WTC11 (cell line): Measurements from ENCODE around the gene TSPAN18. TPM values are rescaled to one million over a fixed set of nuclear protein-coding genes. Genes with fewer than 3 reads are reported as not detected.

ENCODE experiments used
- ATAC-seq: fragments of 200-7000 bp; cut with Tn5 transposase; 2 replicates; pipeline ENCODE4 v1.10.0; 2021; ENCODE audit warnings: mild to moderate bottlenecking, moderate library complexity
- CTCF ChIA-PET: fragments of 300-600 bp; sonication (Branson Sonifier 250); formaldehyde crosslinking; loops from one replicate; lab custom pipeline; 2021; ENCODE audit warnings: antibody characterized with exemption; lab: Charles Lee
- POLR2A ChIA-PET: fragments of 350-600 bp; sonication (Branson Sonifier 250); formaldehyde crosslinking; loops from one replicate; lab custom pipeline; 2021; ENCODE audit warnings: antibody characterized with exemption; lab: Charles Lee
- DNase-seq: peaks from one replicate; pipeline ENCODE4 v3.0.0; 2021; ENCODE audit warnings: low spot score
- H3K27ac Mint-ChIP-seq: 2 replicates; pipeline ENCODE4 v1.8.0; 2021; ENCODE audit warnings: mixed read lengths
- H3K27me3 Mint-ChIP-seq: 2 replicates; pipeline ENCODE4 v1.8.0; 2021; ENCODE audit warnings: low read depth, mild to moderate bottlenecking, moderate library complexity, mixed read lengths
- H3K36me3 Mint-ChIP-seq: 2 replicates; pipeline ENCODE4 v1.8.0; 2021; ENCODE audit warnings: mixed read lengths
- H3K4me1 Mint-ChIP-seq: 2 replicates; pipeline ENCODE4 v1.8.0; 2022; ENCODE audit warnings: mixed read lengths
- H3K4me3 Mint-ChIP-seq: 2 replicates; pipeline ENCODE4 v1.8.0; 2021; ENCODE audit warnings: mild to moderate bottlenecking, moderate library complexity, mixed read lengths
- H3K9me3 Mint-ChIP-seq: 2 replicates; pipeline ENCODE4 v1.8.0; 2021; ENCODE audit warnings: mixed read lengths
- CREM ChIP-seq: sonication (generic); formaldehyde crosslinking; IDR thresholded peaks from 2 replicates; pipeline ENCODE4 v1.8.1; 2022; ENCODE audit warnings: mild to moderate bottlenecking, missing genetic modification reagents, moderate library complexity
- CTCF ChIP-seq: fragments of 200-600 bp; IDR thresholded peaks from 2 replicates; pipeline ENCODE4 v1.8.0; 2022; ENCODE audit warnings: antibody characterized with exemption
- E2F1 ChIP-seq: sonication (generic); formaldehyde crosslinking; IDR thresholded peaks from 2 replicates; pipeline ENCODE4 v1.8.0; 2022; ENCODE audit warnings: mild to moderate bottlenecking, missing genetic modification reagents
- ELF4 ChIP-seq: sonication (generic); formaldehyde crosslinking; IDR thresholded peaks from 2 replicates; pipeline ENCODE4 v1.8.1; 2022; ENCODE audit warnings: low read depth, mild to moderate bottlenecking, moderate library complexity, missing genetic modification reagents
- GABPB1 ChIP-seq: sonication (generic); formaldehyde crosslinking; IDR thresholded peaks from 2 replicates; pipeline ENCODE4 v1.8.1; 2023; ENCODE audit warnings: mild to moderate bottlenecking, missing genetic modification reagents
- GRHL2 ChIP-seq: fragments of 250-450 bp; sonication (Bioruptor Pico); IDR thresholded peaks from 2 replicates; pipeline ENCODE4 v1.8.0; 2022; ENCODE audit warnings: mild to moderate bottlenecking, moderate library complexity; ENCODE audit not compliant: insufficient replicate concordance, severe bottlenecking
- HMGXB4 ChIP-seq: sonication (generic); formaldehyde crosslinking; IDR thresholded peaks from 2 replicates; pipeline ENCODE4 v1.8.1; 2023; ENCODE audit warnings: mild to moderate bottlenecking, moderate library complexity, missing genetic modification reagents
- IRF1 ChIP-seq: sonication (generic); formaldehyde crosslinking; IDR thresholded peaks from 2 replicates; pipeline ENCODE4 v1.8.0; 2023; ENCODE audit warnings: missing genetic modification reagents
- NFE2L1 ChIP-seq: sonication (generic); formaldehyde crosslinking; IDR thresholded peaks from 2 replicates; pipeline ENCODE4 v1.8.1; 2023; ENCODE audit warnings: missing genetic modification reagents
- NFYB ChIP-seq: sonication (generic); formaldehyde crosslinking; conservative IDR thresholded peaks from 2 replicates; pipeline ENCODE4 v1.8.0; 2022; ENCODE audit warnings: low read depth, missing genetic modification reagents
- NR1H2 ChIP-seq: sonication (generic); formaldehyde crosslinking; IDR thresholded peaks from 2 replicates; pipeline ENCODE4 v1.9.0; 2021; ENCODE audit warnings: mild to moderate bottlenecking, moderate library complexity, missing genetic modification reagents
- SMAD4 ChIP-seq: sonication (generic); formaldehyde crosslinking; IDR thresholded peaks from 2 replicates; pipeline ENCODE4 v1.8.0; 2022; ENCODE audit warnings: mild to moderate bottlenecking, missing genetic modification reagents
- SP1 ChIP-seq: sonication (generic); formaldehyde crosslinking; conservative IDR thresholded peaks from 2 replicates; pipeline ENCODE4 v1.8.1; 2022; ENCODE audit warnings: missing genetic modification reagents
- STAT6 ChIP-seq: sonication (generic); formaldehyde crosslinking; conservative IDR thresholded peaks from 2 replicates; pipeline ENCODE4 v1.8.1; 2023; ENCODE audit warnings: mild to moderate bottlenecking, low read depth, missing genetic modification reagents, moderate library complexity
- ZBTB21 ChIP-seq: sonication (generic); formaldehyde crosslinking; IDR thresholded peaks from 2 replicates; pipeline ENCODE4 v1.8.1; 2023; ENCODE audit warnings: mild to moderate bottlenecking, missing genetic modification reagents, borderline replicate concordance
- ZMAT4 ChIP-seq: fragments of 250-450 bp; sonication (Bioruptor Pico); IDR thresholded peaks from 2 replicates; pipeline ENCODE4 v1.9.0; 2021; ENCODE audit warnings: mild to moderate bottlenecking
- ZNF263 ChIP-seq: sonication (generic); formaldehyde crosslinking; IDR thresholded peaks from 2 replicates; pipeline ENCODE4 v1.8.1; 2022; ENCODE audit warnings: low read depth, mild to moderate bottlenecking, moderate library complexity, missing genetic modification reagents
- ZNF396 ChIP-seq: fragments of 250-450 bp; sonication (Bioruptor Pico); IDR thresholded peaks from 2 replicates; pipeline ENCODE4 v1.8.0; 2021; ENCODE audit warnings: mild to moderate bottlenecking, moderate library complexity, borderline replicate concordance
- ZNF416 ChIP-seq: fragments of 250-450 bp; sonication (Bioruptor Pico); IDR thresholded peaks from 2 replicates; pipeline ENCODE4 v1.9.0; 2021; ENCODE audit warnings: mild to moderate bottlenecking, inconsistent platforms
- ZNF423 ChIP-seq: fragments of 250-450 bp; sonication (Bioruptor Pico); IDR thresholded peaks from 2 replicates; pipeline ENCODE4 v2.1.2; 2022; ENCODE audit warnings: mild to moderate bottlenecking, moderate library complexity
- total RNA-seq: library from RNA; stranded (reverse); gene quantifications from 3 replicates; pipeline ENCODE4 v1.2.3, GENCODE V29; 2021

Gene TSPAN18
- total RNA-seq, 1 experiment from 2014 or later: 44.7 TPM

- Mint-ChIP-seq H3K4me1 (peaks cover 12% of the 10 kb centered on the region), H3K9me3 (peaks cover 18% of the 10 kb centered on the region), H3K36me3 (peaks cover 13% of the 10 kb centered on the region), H3K27me3 (no peaks in the 10 kb centered on the region), H3K4me3 (no peak overlapping the region), H3K27ac (no peak overlapping the region)
- POLR2A ChIA-PET: interaction anchor here (1.1 kb wide), 1 partner anchor 49 kb away, joined by 3 read pairs; no protein-coding TSS in a partner anchor
- TF ChIP-seq NFYB: peak; percentile 87
- 0 out of 2 replicates have a peak, but pooled peaks have one; percentile 28 for TF ChIP-seq SP1 (CRISPR knock-in tag)
- TF ChIP-seq GABPB1 (CRISPR knock-in tag): no peak
- CTCF ChIA-PET: interaction anchor here (0.6 to 5.3 kb wide), 9 partner anchors 12 to 340 kb away, joined by 3 to 38 read pairs (median 3); no protein-coding TSS in a partner anchor
- DNase-seq: peak; percentile 71
- peak; percentile 95 for ATAC-seq
These were observed 173.2 kb downstream of the TSPAN18 start for GRCh38 chr11:44899959-44900358.

- peaks cover 24% of the 10 kb centered on the region for H3K4me1 Mint-ChIP-seq
- no peak overlapping the region for H3K4me3 Mint-ChIP-seq
- POLR2A ChIA-PET: interaction anchor here (1.0 kb wide), 1 partner anchor 11 kb away, joined by 3 read pairs; no protein-coding TSS in a partner anchor
- ATAC-seq (no peak), DNase-seq (no peak)
- H3K36me3 Mint-ChIP-seq: peaks cover 13% of the 10 kb centered on the region
- peaks cover 18% of the 10 kb centered on the region for H3K9me3 Mint-ChIP-seq
- TF ChIP-seq NR1H2 (CRISPR knock-in tag) (no peak), ZNF423 (no peak), CTCF (no peak), ZBTB21 (no peak), IRF1 (CRISPR knock-in tag) (no peak)
- H3K27ac Mint-ChIP-seq: no peak overlapping the region
- H3K27me3 Mint-ChIP-seq: no peaks in the 10 kb centered on the region
- CTCF ChIA-PET: interaction anchor here (1.4 to 5.3 kb wide), 2 partner anchors 10 to 26 kb away, joined by 5 to 38 read pairs; no protein-coding TSS in a partner anchor
These were observed 174.4 kb downstream of the TSPAN18 start for GRCh38 chr11:44901120-44901633.

GRCh38 chr11:44901786-44902185 lies 175.0 kb downstream of the TSPAN18 start:
- Mint-ChIP-seq H3K4me3 (no peak overlapping the region), H3K9me3 (peaks cover 18% of the 10 kb centered on the region), H3K4me1 (peaks cover 30% of the 10 kb centered on the region), H3K36me3 (peaks cover 13% of the 10 kb centered on the region), H3K27ac (no peak overlapping the region), H3K27me3 (no peaks in the 10 kb centered on the region)
- POLR2A ChIA-PET: interaction anchor here (1.0 kb wide), 1 partner anchor 10 kb away, joined by 3 read pairs; no protein-coding TSS in a partner anchor
- DNase-seq: no peak
- CTCF ChIA-PET: interaction anchor here (1.4 to 5.3 kb wide), 2 partner anchors 10 to 26 kb away, joined by 5 to 38 read pairs; no protein-coding TSS in a partner anchor
- ATAC-seq: no peak
- TF ChIP-seq STAT6 (CRISPR knock-in tag) (no peak), GABPB1 (CRISPR knock-in tag) (no peak), ZNF396 (CRISPR knock-in tag) (no peak), CREM (CRISPR knock-in tag) (no peak), CTCF (no peak), E2F1 (CRISPR knock-in tag) (no peak), ZNF416 (CRISPR knock-in tag) (no peak), NFE2L1 (CRISPR knock-in tag) (no peak), ELF4 (CRISPR knock-in tag) (no peak), SMAD4 (CRISPR knock-in tag) (no peak), HMGXB4 (no peak), GRHL2 (no peak), ZNF263 (CRISPR knock-in tag) (no peak), ZMAT4 (CRISPR knock-in tag) (no peak)
